ENCODE data around the gene RASA3. TPM values are rescaled to one million over a fixed set of nuclear protein-coding genes. Genes with fewer than 3 reads are reported as not detected.

Gene RASA3
- total RNA-seq, 1 donor from 2014 or later: 29.9 TPM

- TF ChIP-seq, protein P1, sequence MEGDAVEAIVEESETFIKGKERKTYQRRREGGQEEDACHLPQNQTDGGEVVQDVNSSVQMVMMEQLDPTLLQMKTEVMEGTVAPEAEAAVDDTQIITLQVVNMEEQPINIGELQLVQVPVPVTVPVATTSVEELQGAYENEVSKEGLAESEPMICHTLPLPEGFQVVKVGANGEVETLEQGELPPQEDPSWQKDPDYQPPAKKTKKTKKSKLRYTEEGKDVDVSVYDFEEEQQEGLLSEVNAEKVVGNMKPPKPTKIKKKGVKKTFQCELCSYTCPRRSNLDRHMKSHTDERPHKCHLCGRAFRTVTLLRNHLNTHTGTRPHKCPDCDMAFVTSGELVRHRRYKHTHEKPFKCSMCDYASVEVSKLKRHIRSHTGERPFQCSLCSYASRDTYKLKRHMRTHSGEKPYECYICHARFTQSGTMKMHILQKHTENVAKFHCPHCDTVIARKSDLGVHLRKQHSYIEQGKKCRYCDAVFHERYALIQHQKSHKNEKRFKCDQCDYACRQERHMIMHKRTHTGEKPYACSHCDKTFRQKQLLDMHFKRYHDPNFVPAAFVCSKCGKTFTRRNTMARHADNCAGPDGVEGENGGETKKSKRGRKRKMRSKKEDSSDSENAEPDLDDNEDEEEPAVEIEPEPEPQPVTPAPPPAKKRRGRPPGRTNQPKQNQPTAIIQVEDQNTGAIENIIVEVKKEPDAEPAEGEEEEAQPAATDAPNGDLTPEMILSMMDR (IDR thresholded peaks at IDR 0.05): no peak
- Mint-ChIP-seq H3K36me3 (ENCODE audit: low read depth) (peaks cover 2% of the 10 kb centered on the region), H3K27me3 (ENCODE audit: low read depth) (no peaks in the 10 kb centered on the region), H3K4me3 (ENCODE audit: unreplicated experiment) (no peak overlapping the region), H3K4me1 (ENCODE audit: low read depth) (peaks cover 3% of the 10 kb centered on the region), H3K27ac (ENCODE audit: unreplicated experiment) (peak overlapping the region; percentile 63), H3K9me3 (ENCODE audit: low read depth) (peaks cover 3% of the 10 kb centered on the region)
- DNase-seq (ENCODE audit: low spot score): peak; percentile 78
Observed at GRCh38 chr13:113928685-113929627, 203.5 kb downstream of the RASA3 start.

Other genes starting within 250 kb of the RASA3 start
- 1.7 to 2.2 TPM (median 2.0 TPM) in 3 replicates for gene C13orf46, start 158.5 kb downstream of the RASA3 start, total RNA-seq
- gene CFAP97D2, start 46.6 kb upstream of the RASA3 start, total RNA-seq: not detected in 3 replicates
- gene CDC16, start 102.3 kb upstream of the RASA3 start, total RNA-seq: 69.0 to 83.0 TPM (median 78.0 TPM) in 3 replicates
- 44.4 to 48.7 TPM (median 46.2 TPM) in 3 replicates for gene UPF3A, start 149.0 kb upstream of the RASA3 start, total RNA-seq
- gene CHAMP1, start 181.9 kb upstream of the RASA3 start, total RNA-seq: 22.0 to 25.0 TPM (median 23.5 TPM) in 3 replicates

Data from chondrocyte (in vitro differentiated cells).